LNCaP clone FGC (cell line): ENCODE data around the gene CALML3.

ENCODE experiments used
- DNase-seq: peaks from one replicate; pipeline ENCODE4 v3.0.0-alpha.2; 2011; ENCODE audit warnings: low read depth
- H3K4me3 ChIP-seq: 2 replicates; pipeline ENCODE4 v1.5.1; 2011; ENCODE audit warnings: mild to moderate bottlenecking, low read depth, low read length, control low read depth
- TF ChIP-seq, protein P1 (sequence below): IDR thresholded peaks from 2 replicates; pipeline ENCODE4 v1.5.1; 2012; ENCODE audit warnings: mild to moderate bottlenecking; ENCODE audit not compliant: control insufficient read depth, insufficient read depth; ENCODE audit errors: extremely low read depth

Gene CALML3

DNA sequence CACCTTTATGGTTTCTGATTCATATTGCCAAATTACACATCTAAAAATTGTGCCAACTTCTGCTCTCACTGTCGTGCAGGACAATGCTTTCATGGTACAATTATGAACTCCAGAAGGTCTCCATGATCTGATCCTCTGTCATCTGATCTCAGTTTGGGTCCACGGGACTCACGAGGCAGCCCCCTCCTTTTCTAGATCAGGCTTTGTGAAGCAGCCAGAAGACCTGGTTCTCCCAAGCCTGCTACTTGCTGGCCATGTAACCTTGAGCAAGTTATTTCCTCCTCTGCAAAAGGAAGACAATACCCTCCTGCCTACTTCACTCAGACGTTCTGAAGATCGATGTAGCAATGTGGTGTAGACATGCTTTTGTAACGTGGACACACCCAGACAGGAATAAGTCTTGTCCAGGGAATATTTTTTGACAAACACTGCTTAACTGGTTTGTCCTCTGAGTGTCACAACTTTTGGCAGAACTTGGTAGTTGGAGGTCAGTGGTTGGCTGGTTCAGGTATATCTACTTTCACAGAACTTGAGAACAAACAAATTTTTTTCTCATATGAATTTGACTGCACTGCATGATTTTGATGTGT is 19.6 kb downstream of the CALML3 start:
- H3K4me3 ChIP-seq: no peak overlapping the region
- TF ChIP-seq, protein P1, sequence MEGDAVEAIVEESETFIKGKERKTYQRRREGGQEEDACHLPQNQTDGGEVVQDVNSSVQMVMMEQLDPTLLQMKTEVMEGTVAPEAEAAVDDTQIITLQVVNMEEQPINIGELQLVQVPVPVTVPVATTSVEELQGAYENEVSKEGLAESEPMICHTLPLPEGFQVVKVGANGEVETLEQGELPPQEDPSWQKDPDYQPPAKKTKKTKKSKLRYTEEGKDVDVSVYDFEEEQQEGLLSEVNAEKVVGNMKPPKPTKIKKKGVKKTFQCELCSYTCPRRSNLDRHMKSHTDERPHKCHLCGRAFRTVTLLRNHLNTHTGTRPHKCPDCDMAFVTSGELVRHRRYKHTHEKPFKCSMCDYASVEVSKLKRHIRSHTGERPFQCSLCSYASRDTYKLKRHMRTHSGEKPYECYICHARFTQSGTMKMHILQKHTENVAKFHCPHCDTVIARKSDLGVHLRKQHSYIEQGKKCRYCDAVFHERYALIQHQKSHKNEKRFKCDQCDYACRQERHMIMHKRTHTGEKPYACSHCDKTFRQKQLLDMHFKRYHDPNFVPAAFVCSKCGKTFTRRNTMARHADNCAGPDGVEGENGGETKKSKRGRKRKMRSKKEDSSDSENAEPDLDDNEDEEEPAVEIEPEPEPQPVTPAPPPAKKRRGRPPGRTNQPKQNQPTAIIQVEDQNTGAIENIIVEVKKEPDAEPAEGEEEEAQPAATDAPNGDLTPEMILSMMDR: no peak
- DNase-seq: peak; percentile 67

DNA sequence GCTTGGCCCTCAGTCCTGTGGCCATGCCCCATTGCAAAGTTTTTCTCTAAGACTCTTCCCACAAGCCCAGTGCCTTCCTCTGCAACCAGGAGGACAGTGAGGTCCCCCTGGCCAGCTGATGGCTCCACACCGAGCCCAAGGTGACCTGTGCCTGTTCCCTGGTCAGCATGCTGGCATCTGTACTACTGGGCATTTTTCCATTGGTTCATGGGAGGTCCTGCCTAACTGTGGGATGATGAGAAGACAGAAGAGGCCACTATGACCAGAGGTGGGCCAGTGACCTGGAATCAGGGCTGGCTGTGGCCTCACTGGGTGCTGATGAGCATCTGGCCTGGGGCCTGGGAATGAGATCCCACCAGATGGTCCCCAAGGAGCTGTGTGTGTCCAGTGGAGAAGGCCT is 20.2 kb downstream of the CALML3 start:
- TF ChIP-seq, protein P1: no peak
- DNase-seq: no peak

DNA sequence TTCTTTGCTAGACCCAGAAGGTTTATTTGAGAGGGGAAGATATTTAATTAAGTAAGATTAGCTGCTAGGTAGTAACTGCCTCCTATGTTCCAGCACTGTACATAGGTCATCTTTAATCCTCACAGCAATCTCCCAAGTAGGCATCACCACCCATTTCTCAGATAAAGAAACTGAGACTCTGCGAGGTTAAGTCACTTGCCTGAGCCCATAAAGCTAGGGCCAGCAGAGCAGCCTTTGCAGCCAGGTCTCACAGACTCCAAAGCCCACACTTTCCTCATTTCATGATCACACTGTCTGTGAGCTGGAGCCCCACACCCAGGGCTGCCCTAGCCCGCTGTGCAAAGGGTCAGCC is 20.6 kb downstream of the CALML3 start:
- no peak for DNase-seq
- no peak overlapping the region for H3K4me3 ChIP-seq
- TF ChIP-seq, protein P1: no peak

More for the DNA sequence above, 20.2 kb downstream of the CALML3 start:
- no peak overlapping the region for H3K4me3 ChIP-seq

DNA sequence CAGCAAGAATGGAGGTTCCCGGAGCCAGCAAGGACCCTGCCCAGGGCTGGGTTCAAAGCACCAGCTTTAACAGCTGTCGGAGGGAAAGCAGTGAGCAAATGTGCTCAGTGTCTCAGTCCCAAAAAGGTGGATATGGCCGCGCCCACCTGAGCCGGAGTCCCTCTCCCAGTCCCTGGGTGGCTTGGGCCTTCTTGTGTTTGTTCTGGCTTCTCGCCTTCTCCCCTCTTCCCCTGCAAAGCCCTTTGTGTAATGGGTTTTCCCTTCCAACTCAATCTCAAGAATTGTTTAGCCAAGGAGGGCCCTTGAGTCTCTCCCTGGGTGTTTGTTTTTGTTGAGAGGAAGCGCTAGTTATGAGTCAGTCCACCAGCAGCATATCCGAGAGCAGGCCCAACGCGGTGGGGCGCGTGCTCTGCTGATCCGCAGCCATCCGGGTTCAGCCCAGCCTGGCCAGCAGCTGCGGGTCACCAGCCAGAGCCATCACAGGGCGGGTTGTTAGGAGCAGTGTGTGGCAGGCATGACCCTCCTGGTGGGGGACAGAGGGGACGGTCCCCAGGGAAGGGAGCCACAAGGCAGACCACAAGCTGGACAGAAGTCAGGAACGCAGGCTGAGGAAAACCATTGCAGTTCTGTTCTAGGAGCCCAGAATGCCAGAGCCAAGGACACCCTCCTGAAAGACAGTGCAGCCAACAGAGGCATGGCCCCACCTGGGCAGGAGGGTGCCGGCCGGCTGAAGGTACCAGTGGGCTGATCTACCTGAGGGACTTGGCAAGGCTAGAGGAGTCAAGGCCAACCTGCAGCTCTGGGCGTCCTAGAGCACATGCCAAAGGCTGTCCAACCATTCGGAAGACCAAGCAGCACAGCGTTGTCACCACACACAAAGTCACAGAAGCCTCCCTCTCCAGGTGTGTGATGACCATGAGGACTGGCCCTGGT is 21.3 kb downstream of the CALML3 start:
- DNase-seq: no peak
- H3K4me3 ChIP-seq: no peak overlapping the region
- TF ChIP-seq, protein P1: no peak

DNA sequence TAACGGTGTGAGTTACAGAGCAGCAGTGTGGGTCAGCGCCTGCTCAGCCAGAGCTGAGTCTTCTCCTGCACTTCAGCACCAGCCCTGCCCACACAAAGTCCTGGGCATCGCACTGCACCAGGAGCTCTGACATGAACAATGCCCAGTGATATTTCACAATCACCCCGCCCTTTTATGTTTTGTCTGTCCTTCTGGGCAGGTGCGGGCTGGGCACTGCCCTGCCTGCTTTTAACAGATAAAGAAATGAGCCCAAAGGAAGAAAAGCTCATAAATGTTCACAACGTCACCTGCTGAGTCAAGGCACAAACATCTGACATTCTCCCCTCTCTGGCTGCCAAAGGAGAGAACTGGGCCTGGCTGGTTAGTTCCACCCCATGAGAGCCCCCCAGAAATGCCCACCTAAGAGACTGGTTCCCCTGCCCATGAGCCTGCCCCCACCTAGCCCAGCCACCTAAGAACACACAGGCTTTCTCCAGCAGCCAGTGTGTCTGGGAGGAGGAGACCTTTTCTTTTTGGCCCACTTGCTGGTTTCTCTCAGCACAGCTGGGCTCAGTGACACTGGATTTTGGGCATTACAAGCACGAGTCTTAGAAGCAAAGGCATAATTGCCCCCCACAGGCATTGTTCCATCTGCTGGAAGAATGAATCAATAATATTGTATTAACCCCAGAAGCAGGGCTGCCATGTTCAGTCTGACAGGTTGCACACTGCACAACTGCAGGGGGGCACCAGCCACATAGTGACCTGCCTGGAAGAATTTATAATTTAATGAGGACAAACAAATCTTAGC is 22.3 kb downstream of the CALML3 start:
- DNase-seq: peak; percentile 70
- H3K4me3 ChIP-seq: no peak overlapping the region; the same call in 1 of the 2 replicates
- TF ChIP-seq, protein P1: no peak

DNA sequence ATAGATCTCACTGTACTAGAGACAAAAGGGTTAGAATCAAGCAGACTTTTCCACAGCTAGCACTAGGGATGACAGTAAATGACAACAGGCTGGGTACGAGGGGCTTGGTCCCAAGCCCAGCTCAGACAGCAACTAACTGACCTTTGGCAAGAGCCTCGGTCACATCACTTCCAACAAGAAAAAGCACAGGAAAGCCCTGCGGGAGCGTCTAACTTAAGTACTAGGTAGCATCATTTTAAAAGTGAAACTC is 22.8 kb downstream of the CALML3 start:
- no peak for DNase-seq
- H3K4me3 ChIP-seq: peak overlapping the region; percentile 2; the same call in 1 of the 2 replicates
- TF ChIP-seq, protein P1: no peak
